Activated CD8-positive, alpha-beta memory T cell treated with anti-CD3 and anti-CD28 coated beads for 48 hours (primary cell): ENCODE data around the gene CCN2.
A peak's percentile ranks its signal among the peaks of the same experiment; 100 is the strongest.
"Not testable (repeated sequence)": the region's sequence is repeated elsewhere in the genome, so short reads cannot be mapped to it uniquely, and the experiment has no call there.

Experiments used
- DNase-seq, 3 experiments: peaks; one replicate each; pipeline ENCODE4 v3.0.0-alpha.2; 2020; ENCODE audit warnings: low read depth in 2 of 3, low spot score in 2 of 3

CCN2 gene

GRCh38 chr6:131910956-131911355 is 40.2 kb downstream of the CCN2 start:
- DNase-seq: no peak

- no peak for DNase-seq
These were observed 41.0 kb downstream of the CCN2 start for GRCh38 chr6:131910219-131910589.

- DNase-seq: peak; percentile 15 to 68 (median 61)
These were observed 41.6 kb downstream of the CCN2 start for GRCh38 chr6:131909408-131910218.

GRCh38 chr6:131908787-131909186 is 42.4 kb downstream of the CCN2 start:
- DNase-seq: not testable (repeated sequence)

- not testable (repeated sequence) for DNase-seq
These were observed 47.4 kb downstream of the CCN2 start for GRCh38 chr6:131903734-131904133.

GRCh38 chr6:131901326-131901873 is 49.8 kb downstream of the CCN2 start:
- DNase-seq: not testable (repeated sequence)

GRCh38 chr6:131900231-131900630 is 50.9 kb downstream of the CCN2 start:
- no peak for DNase-seq

- no peak for DNase-seq
These were observed 52.5 kb downstream of the CCN2 start for GRCh38 chr6:131898718-131899117.
